ENCODE results near the gene SMCHD1. TPM values are rescaled to one million over a fixed set of nuclear protein-coding genes. Genes with fewer than 3 reads are reported as not detected.

Gene SMCHD1
- total and polyA plus RNA-seq, 4 donors = 4.4 to 49.0 (median 25.4) TPM

DNA sequence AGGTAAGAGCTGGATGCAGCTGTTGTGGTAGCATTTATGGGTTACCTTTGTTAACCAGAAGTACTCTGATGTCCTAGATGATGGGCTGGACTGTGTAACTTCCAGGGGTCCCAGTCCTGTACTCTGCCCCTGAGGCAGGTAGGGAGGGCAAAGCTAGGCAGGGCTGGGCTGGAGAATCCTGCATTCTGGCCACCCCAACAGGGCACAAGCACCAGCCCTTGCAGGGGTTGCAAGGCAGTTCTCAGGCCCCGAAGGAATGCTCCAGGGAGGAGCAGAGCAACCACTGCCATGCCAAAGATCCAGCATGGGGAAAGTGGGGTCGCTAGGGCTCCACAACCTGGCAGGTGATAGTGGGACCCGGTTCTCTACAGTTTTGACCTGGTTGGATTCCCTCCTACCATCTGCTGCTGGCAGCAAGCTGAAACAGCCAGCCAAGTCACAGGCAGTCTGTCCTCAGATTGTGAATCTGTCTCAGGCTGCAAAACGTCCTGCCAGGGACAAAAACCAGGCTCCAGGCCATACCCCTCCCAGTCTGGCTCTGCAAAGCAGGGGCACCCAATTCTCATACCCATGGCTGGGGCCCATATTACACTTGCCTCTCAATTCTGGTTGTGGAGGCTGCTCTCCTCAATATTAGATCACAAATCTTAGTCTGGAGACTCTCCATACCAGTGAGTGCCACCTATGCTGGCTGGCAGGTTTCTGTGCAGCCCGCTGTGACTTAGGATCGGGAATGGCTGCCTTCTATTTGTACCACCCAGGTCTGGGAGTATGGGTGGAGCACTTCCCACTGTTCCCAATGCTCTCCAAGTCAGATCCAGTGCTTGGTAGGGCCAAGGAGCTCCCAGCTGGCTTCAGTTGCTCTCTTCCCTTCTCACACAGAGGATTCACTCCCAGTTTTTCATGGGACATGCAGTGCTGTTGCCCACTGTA, 61.1 kb downstream of the SMCHD1 start:
- Histone ChIP-seq H3K27me3 (ENCODE audit: control insufficient read depth in 4 of 4, insufficient read depth in 4 of 4, low read length in 3 of 4) (no peaks in the 10 kb centered on the region), H3K36me3 (ENCODE audit: control insufficient read depth in 4 of 4, insufficient read depth in 3 of 4, low read depth in 1 of 4, low read length in 3 of 4) (peaks cover 7 to 43% (median 29%) of the 10 kb centered on the region in 4 donors), H3K9ac (ENCODE audit: low read depth in 1 of 2, low read length in 2 of 2) (no peak overlapping the region), H3K4me3 (ENCODE audit: low read depth in 1 of 3, low read length in 3 of 3) (no peak overlapping the region), H3K4me1 (ENCODE audit: control insufficient read depth in 4 of 4, insufficient read depth in 4 of 4, low read length in 3 of 4) (no peaks in the 10 kb centered on the region), H3K27ac (ENCODE audit: low read depth in 1 of 2, low read length in 2 of 2) (no peak overlapping the region), H3K9me3 (ENCODE audit: control insufficient read depth in 4 of 4, low read length in 3 of 4) (no peaks in the 10 kb centered on the region)
- TF ChIP-seq, protein P1, sequence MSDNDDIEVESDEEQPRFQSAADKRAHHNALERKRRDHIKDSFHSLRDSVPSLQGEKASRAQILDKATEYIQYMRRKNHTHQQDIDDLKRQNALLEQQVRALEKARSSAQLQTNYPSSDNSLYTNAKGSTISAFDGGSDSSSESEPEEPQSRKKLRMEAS (IDR thresholded peaks at IDR 0.05) = no peak
- no peak for TF ChIP-seq FOXA1 (IDR thresholded peaks at IDR 0.05)
- TF ChIP-seq, protein P2, sequence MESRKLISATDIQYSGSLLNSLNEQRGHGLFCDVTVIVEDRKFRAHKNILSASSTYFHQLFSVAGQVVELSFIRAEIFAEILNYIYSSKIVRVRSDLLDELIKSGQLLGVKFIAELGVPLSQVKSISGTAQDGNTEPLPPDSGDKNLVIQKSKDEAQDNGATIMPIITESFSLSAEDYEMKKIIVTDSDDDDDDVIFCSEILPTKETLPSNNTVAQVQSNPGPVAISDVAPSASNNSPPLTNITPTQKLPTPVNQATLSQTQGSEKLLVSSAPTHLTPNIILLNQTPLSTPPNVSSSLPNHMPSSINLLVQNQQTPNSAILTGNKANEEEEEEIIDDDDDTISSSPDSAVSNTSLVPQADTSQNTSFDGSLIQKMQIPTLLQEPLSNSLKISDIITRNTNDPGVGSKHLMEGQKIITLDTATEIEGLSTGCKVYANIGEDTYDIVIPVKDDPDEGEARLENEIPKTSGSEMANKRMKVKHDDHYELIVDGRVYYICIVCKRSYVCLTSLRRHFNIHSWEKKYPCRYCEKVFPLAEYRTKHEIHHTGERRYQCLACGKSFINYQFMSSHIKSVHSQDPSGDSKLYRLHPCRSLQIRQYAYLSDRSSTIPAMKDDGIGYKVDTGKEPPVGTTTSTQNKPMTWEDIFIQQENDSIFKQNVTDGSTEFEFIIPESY (IDR thresholded peaks at IDR 0.05) = no peak
- TF ChIP-seq RXRA (IDR thresholded peaks at IDR 0.05) = no peak
- TF ChIP-seq FOXA2 (IDR thresholded peaks at IDR 0.05) = no peak
- no peak for TF ChIP-seq EGR1 (IDR thresholded peaks at IDR 0.05; ENCODE audit: low read depth in 2 of 2)
- no peak for DNase-seq (ENCODE audit: low spot score)
- WGBS = 87% methylated on average over 6 of the region's 6 CpGs

DNA sequence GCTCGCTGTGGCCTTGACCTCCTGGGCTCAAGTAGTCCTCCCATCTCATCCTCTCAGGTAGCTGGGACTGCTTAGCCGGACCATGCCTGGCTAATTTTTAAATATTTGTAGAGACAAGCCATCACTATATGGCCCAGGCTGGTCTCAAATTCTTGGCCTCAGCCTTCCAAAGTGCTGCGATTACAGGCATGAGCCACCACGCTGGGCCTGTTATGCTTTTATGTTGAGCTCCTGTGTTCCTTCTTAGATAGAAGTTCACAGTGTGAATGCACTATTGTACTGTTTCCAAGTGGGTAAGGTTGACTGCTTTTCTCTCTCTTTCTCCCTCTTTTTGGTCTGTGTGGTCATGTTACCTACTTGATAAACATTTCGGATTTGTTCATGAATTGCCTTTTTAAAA, 61.9 kb downstream of the SMCHD1 start:
- no peaks in the 10 kb centered on the region for H3K4me1 ChIP-seq (ENCODE audit: control insufficient read depth in 4 of 4, insufficient read depth in 4 of 4, low read length in 3 of 4)
- WGBS = 98% methylated on average over 5 of the region's 5 CpGs
- H3K9me3 ChIP-seq (ENCODE audit: control insufficient read depth in 4 of 4, low read length in 3 of 4) = no peaks in the 10 kb centered on the region
- TF ChIP-seq, protein P3, sequence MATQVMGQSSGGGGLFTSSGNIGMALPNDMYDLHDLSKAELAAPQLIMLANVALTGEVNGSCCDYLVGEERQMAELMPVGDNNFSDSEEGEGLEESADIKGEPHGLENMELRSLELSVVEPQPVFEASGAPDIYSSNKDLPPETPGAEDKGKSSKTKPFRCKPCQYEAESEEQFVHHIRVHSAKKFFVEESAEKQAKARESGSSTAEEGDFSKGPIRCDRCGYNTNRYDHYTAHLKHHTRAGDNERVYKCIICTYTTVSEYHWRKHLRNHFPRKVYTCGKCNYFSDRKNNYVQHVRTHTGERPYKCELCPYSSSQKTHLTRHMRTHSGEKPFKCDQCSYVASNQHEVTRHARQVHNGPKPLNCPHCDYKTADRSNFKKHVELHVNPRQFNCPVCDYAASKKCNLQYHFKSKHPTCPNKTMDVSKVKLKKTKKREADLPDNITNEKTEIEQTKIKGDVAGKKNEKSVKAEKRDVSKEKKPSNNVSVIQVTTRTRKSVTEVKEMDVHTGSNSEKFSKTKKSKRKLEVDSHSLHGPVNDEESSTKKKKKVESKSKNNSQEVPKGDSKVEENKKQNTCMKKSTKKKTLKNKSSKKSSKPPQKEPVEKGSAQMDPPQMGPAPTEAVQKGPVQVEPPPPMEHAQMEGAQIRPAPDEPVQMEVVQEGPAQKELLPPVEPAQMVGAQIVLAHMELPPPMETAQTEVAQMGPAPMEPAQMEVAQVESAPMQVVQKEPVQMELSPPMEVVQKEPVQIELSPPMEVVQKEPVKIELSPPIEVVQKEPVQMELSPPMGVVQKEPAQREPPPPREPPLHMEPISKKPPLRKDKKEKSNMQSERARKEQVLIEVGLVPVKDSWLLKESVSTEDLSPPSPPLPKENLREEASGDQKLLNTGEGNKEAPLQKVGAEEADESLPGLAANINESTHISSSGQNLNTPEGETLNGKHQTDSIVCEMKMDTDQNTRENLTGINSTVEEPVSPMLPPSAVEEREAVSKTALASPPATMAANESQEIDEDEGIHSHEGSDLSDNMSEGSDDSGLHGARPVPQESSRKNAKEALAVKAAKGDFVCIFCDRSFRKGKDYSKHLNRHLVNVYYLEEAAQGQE (IDR thresholded peaks at IDR 0.05) = no peak
- TF ChIP-seq HNF4A (conservative IDR thresholded peaks at IDR 0.05) (no peak), SP1 (IDR thresholded peaks at IDR 0.05) (no peak), RXRA (IDR thresholded peaks at IDR 0.05) (no peak), JUND (IDR thresholded peaks at IDR 0.05) (no peak), FOXA1 (IDR thresholded peaks at IDR 0.05) (no peak)
- TF ChIP-seq, protein P2 (IDR thresholded peaks at IDR 0.05) = no peak
- TF ChIP-seq, protein P1 (IDR thresholded peaks at IDR 0.05) = no peak
- peaks cover 5 to 46% (median 30%) of the 10 kb centered on the region in 4 donors for H3K36me3 ChIP-seq (ENCODE audit: control insufficient read depth in 4 of 4, insufficient read depth in 3 of 4, low read depth in 1 of 4, low read length in 3 of 4)
- H3K27me3 ChIP-seq (ENCODE audit: control insufficient read depth in 4 of 4, insufficient read depth in 4 of 4, low read length in 3 of 4) = no peaks in the 10 kb centered on the region
- H3K9ac ChIP-seq (ENCODE audit: low read depth in 1 of 2, low read length in 2 of 2) = no peak overlapping the region
- no peak overlapping the region for H3K4me3 ChIP-seq (ENCODE audit: low read depth in 1 of 3, low read length in 3 of 3)
- H3K27ac ChIP-seq (ENCODE audit: low read depth in 1 of 2, low read length in 2 of 2) = no peak overlapping the region
- no peak for DNase-seq (ENCODE audit: low spot score)

Measured in liver (tissue), 9 donors.